HUES48 (cell line): ENCODE results near the gene SLC25A22.

Experiments used
- H3K27ac ChIP-seq: one replicate; pipeline ENCODE4 v1.7.0; 2013; ENCODE audit warnings: low read depth, low read length, inconsistent platforms
- H3K27me3 ChIP-seq: 2 replicates; pipeline ENCODE4 v1.6.1; 2013; ENCODE audit warnings: mild to moderate bottlenecking, low read length; ENCODE audit not compliant: control insufficient read depth, insufficient read depth
- H3K36me3 ChIP-seq: 2 replicates; pipeline ENCODE4 v1.6.1; 2013; ENCODE audit warnings: low read length; ENCODE audit not compliant: control insufficient read depth, insufficient read depth
- H3K4me1 ChIP-seq: 2 replicates; pipeline ENCODE4 v1.6.1; 2013; ENCODE audit warnings: mild to moderate bottlenecking, low read length; ENCODE audit not compliant: control insufficient read depth, insufficient read depth
- H3K4me3 ChIP-seq: 2 replicates; pipeline ENCODE4 v1.5.1; 2013; ENCODE audit warnings: mild to moderate bottlenecking, low read depth, low read length
- H3K9ac ChIP-seq: 2 replicates; pipeline ENCODE4 v1.6.1; 2013; ENCODE audit warnings: mild to moderate bottlenecking, low read depth, low read length, moderate library complexity
- H3K9me3 ChIP-seq: 2 replicates; pipeline ENCODE4 v1.6.1; 2013; ENCODE audit warnings: low read length; ENCODE audit not compliant: control insufficient read depth, insufficient read depth

Gene SLC25A22

GRCh38 chr11:792535-792821 is 5.6 kb downstream of the SLC25A22 start:
- Histone ChIP-seq H3K27me3 (no peaks in the 10 kb centered on the region), H3K4me3 (no peak overlapping the region), H3K4me1 (peaks cover 18% of the 10 kb centered on the region), H3K9ac (no peak overlapping the region), H3K36me3 (peaks cover 28% of the 10 kb centered on the region), H3K9me3 (no peaks in the 10 kb centered on the region), H3K27ac (no peak overlapping the region)

- H3K4me1 ChIP-seq: peaks cover 15% of the 10 kb centered on the region
- no peak overlapping the region for H3K27ac ChIP-seq
- H3K9me3 ChIP-seq: no peaks in the 10 kb centered on the region
- no peak overlapping the region for H3K9ac ChIP-seq
- peaks cover 28% of the 10 kb centered on the region for H3K36me3 ChIP-seq
- H3K4me3 ChIP-seq: no peak overlapping the region
- no peaks in the 10 kb centered on the region for H3K27me3 ChIP-seq
Observed at GRCh38 chr11:791658-792534, 6.2 kb downstream of the SLC25A22 start.

DNA sequence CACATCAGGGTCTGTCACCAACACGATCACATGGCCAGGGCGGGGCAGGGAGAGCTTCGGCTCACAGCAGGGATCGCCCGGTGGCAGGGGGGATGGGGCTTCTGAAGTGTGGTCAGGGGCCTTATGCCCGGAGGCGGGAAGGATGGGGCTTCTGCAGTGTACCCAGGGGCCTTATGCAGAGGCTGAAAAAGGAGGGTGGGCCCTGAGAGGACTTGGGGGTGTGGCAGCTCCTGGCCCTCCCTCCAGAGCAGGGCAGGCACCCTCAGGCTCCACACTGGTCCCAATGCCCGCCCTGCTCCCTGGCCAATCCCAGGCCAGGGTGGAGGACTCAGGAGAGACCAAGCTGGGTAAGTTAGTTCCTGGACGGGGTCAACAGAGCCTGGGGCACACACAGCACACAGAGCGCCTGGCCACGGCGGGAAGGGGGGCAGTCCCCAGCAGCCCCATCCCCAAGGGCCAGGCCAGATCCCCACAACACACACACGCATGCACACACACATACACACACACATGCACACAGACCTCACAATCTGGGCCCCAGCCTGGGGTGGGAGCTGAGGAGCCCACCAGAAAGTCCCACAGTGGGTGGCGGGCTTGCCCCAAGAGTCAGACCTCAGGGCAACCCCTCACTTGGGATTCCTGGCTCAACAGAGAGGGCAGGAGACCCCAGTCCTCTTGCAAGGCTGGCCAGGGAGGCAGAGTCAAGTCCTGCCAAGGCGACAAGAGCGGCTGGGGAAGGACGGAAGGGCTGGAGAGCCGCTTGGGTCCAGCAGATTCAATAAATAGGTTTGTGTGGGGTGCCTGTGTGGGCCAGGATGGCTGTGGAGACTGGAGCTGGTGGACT is 7.1 kb downstream of the SLC25A22 start:
- Histone ChIP-seq H3K36me3 (peaks cover 28% of the 10 kb centered on the region), H3K27me3 (no peaks in the 10 kb centered on the region), H3K4me3 (no peak overlapping the region), H3K9me3 (no peaks in the 10 kb centered on the region), H3K9ac (no peak overlapping the region), H3K27ac (no peak overlapping the region), H3K4me1 (peaks cover 8% of the 10 kb centered on the region)

DNA sequence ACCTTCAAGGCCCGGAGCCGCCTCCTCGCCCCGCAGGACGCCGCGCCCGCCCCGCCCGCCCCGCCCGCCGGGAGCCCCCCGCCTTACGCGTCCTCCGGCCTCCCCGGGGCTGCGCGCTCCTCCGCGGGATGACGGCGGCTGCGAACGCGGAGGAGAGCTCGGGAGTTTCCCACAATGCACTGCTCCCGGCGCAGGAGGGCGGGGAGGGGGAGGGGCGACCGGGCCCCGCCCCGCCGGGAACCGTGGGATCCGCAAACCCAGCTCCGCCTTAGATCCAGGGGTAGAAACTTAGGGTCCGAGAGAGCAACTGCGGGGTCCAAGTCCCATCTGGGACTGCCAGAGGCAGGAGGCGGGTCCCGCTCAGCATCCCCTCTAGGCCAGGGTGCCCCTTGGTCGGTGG is 8.1 kb downstream of the SLC25A22 start, which contains the start of gene CEND1:
TSS of gene CEND1 (minus strand) at position 148 of the 400 bp plus-strand sequence. CDS start 1,514 bp downstream, outside the sequence.
- peak within 1 kb of the TSS; percentile 37; the same call in 1 of the 2 replicates for H3K4me3 ChIP-seq
- H3K36me3 ChIP-seq: peaks cover 28% of the 10 kb centered on the region
- no peak within 1 kb of the TSS for H3K27ac ChIP-seq

GRCh38 chr11:788953-789940 is 8.8 kb downstream of the SLC25A22 start:
- Histone ChIP-seq H3K4me3 (peak overlapping the region; percentile 37; the same call in 1 of the 2 replicates), H3K9me3 (no peaks in the 10 kb centered on the region), H3K9ac (no peak overlapping the region), H3K27ac (no peak overlapping the region), H3K36me3 (peaks cover 23% of the 10 kb centered on the region), H3K27me3 (no peaks in the 10 kb centered on the region), H3K4me1 (peaks cover 4% of the 10 kb centered on the region; the same call in 1 of the 2 replicates)

More for the DNA sequence above, 8.1 kb downstream of the SLC25A22 start, which contains the start of gene CEND1:
- Histone ChIP-seq H3K9ac (no peak within 1 kb of the TSS), H3K9me3 (no peaks in the 10 kb centered on the region), H3K4me1 (peaks cover 4% of the 10 kb centered on the region; the same call in 1 of the 2 replicates), H3K27me3 (no peaks in the 10 kb centered on the region)

GRCh38 chr11:788009-788640 is 10.0 kb downstream of the SLC25A22 start:
- Histone ChIP-seq H3K9ac (no peak overlapping the region), H3K4me1 (peaks cover 7% of the 10 kb centered on the region), H3K4me3 (no peak overlapping the region)

GRCh38 chr11:787084-787675 is 10.9 kb downstream of the SLC25A22 start:
- Histone ChIP-seq H3K4me1 (peaks cover 15% of the 10 kb centered on the region), H3K4me3 (no peak overlapping the region), H3K9me3 (no peaks in the 10 kb centered on the region), H3K9ac (no peak overlapping the region), H3K27me3 (no peaks in the 10 kb centered on the region), H3K27ac (no peak overlapping the region), H3K36me3 (peaks cover 8% of the 10 kb centered on the region)

More at GRCh38 chr11:788009-788640, 10.0 kb downstream of the SLC25A22 start:
- H3K9me3 ChIP-seq: no peaks in the 10 kb centered on the region
- no peak overlapping the region for H3K27ac ChIP-seq
- H3K36me3 ChIP-seq: peaks cover 13% of the 10 kb centered on the region
- no peaks in the 10 kb centered on the region for H3K27me3 ChIP-seq

GRCh38 chr11:786235-787083 is 11.6 kb downstream of the SLC25A22 start:
- H3K4me1 ChIP-seq: peaks cover 15% of the 10 kb centered on the region
- no peaks in the 10 kb centered on the region for H3K27me3 ChIP-seq
- no peak overlapping the region for H3K27ac ChIP-seq
- H3K9ac ChIP-seq: no peak overlapping the region
- H3K36me3 ChIP-seq: peaks cover under 1% of the 10 kb centered on the region; the same call in 1 of the 2 replicates
- H3K9me3 ChIP-seq: no peaks in the 10 kb centered on the region
- H3K4me3 ChIP-seq: no peak overlapping the region

DNA sequence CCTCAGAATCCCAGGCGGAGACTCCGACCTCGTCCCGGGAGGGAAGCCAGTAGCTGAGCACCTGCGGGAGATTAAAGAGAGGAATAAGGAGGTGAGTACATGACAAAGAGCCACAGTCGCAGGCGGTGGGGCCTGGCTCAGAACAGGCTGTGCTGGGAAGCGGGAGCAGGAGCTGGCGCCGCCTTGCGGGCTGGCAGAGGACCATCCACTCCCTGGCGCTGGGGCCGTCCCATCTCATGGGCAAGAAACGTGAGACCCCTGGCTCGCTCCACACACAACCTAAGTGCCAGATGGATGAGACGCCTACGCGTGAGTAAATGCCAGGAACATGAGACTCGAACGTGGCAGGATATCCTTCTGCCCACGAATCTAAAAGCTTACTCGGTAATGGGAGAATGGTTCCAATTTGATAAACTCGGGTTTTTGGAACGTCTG is 14.5 kb downstream of the SLC25A22 start:
- Histone ChIP-seq H3K9ac (no peak overlapping the region), H3K4me3 (no peak overlapping the region; the same call in 1 of the 2 replicates), H3K9me3 (no peaks in the 10 kb centered on the region), H3K4me1 (peaks cover 11% of the 10 kb centered on the region), H3K36me3 (peaks cover 7% of the 10 kb centered on the region), H3K27me3 (no peaks in the 10 kb centered on the region), H3K27ac (peak overlapping the region; percentile 43)
